ENCODE results near the gene OR4K5. TPM values are rescaled to one million over a fixed set of nuclear protein-coding genes. Genes with fewer than 3 reads are reported as not detected.

The OR4K5 gene, protein sequence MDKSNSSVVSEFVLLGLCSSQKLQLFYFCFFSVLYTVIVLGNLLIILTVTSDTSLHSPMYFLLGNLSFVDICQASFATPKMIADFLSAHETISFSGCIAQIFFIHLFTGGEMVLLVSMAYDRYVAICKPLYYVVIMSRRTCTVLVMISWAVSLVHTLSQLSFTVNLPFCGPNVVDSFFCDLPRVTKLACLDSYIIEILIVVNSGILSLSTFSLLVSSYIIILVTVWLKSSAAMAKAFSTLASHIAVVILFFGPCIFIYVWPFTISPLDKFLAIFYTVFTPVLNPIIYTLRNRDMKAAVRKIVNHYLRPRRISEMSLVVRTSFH
- total RNA-seq = not detected

DNA sequence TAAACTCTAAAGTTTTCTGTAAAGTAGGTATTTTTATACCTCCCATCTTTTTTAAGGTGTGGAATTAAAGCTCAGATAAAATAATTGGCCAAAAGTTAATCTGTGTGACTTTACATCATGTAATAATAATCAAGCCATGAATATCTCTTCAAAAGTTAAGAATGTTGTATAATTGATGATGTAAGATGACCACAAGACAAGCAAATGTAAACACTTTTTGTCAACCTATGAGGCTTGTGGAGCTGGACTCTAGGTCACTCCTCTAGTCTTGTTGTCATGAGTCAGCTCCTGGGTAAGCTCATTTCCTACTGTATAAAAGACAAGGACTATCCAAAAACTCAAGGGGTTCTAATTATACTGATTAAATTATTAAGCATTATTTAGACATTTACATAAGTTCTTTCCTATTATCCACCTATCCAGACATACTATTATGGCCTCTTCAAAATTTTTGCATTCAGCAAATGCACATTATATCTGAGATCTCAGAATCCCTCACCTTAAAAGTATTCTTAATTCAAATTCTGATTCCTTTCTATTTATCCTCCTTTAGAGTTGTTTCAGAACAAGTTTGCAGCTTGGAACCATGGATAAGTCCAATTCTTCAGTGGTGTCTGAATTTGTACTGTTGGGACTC is at the start of gene OR4K5:
TSS of gene OR4K5 (plus strand) at position 587 of the 637 bp plus-strand sequence. CDS start at position 587, 0 bp downstream.

DNA sequence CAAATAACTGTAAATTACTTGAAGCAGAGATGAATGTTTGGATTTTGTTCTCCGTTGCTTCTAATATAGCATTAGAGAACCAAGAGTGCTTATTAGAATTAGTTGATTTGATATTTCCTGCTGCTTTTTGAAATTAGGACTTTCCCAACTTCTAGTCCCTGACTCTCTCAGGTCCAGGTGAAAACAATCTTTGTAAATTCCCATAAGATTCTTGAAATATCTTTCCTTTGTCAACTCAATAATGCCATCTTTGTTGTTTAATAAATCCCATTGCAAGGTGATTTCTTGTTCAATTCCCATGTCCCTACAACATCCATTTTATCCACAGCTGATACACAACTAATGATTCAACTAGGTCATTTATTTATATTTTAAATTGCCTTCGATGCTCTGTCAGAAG is 45.6 kb upstream of the OR4K5 start, which contains the start of gene OR4K2:
TSS of gene OR4K2 (plus strand) at position 301 of the 400 bp plus-strand sequence. CDS start 1,126 bp downstream, outside the sequence.

DNA sequence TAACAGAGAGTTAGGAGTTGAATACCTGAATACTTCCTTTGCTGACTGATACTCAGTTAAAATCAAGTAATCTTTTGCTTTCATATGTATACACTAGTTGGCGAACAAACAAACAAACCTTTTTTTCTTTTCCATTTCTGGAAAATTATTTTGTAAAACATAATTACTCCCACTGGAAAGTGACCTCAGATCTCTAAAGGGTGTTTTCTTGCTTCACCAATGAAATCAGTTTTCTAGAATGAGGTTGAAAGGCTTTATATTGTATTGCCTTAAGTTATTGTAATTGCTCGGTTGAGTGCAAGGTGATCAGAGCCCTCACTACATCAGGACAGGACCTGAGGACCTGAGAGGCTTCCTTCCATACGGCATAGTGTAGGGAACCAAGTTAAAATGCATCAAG is 10.2 kb downstream of the OR4K5 start, which contains the start of gene OR4K1:
TSS of gene OR4K1 (plus strand) at position 301 of the 400 bp plus-strand sequence. CDS start 4,750 bp downstream, outside the sequence.

Other genes starting within 250 kb of the OR4K5 start
- gene OR11H2, start 206.7 kb upstream of the OR4K5 start, total RNA-seq = not detected
- not detected for gene OR4Q3, start 177.0 kb upstream of the OR4K5 start, total RNA-seq
- not detected for gene OR4M1, start 147.1 kb upstream of the OR4K5 start, total RNA-seq
- gene OR4N2, start 116.8 kb upstream of the OR4K5 start, total RNA-seq = not detected
- gene OR4K2, start 45.5 kb upstream of the OR4K5 start, total RNA-seq = not detected
- gene OR4K1, start 10.3 kb downstream of the OR4K5 start, total RNA-seq = not detected
- gene OR4K15, start 55.0 kb downstream of the OR4K5 start, total RNA-seq = not detected
- not detected for gene OR4Q2, start 81.6 kb downstream of the OR4K5 start, total RNA-seq
- not detected for gene OR4K14, start 98.7 kb downstream of the OR4K5 start, total RNA-seq
- gene OR4K13, start 115.4 kb downstream of the OR4K5 start, total RNA-seq = not detected
- gene OR4L1, start 139.4 kb downstream of the OR4K5 start, total RNA-seq = not detected
- not detected for gene OR4K17, start 190.1 kb downstream of the OR4K5 start, total RNA-seq
- gene OR4N5, start 218.2 kb downstream of the OR4K5 start, total RNA-seq = not detected